HCEC 1CT (cell line): ENCODE data around the gene NAB2.
"Not testable (repeated sequence)": the region's sequence is repeated elsewhere in the genome, so short reads cannot be mapped to it uniquely, and the experiment has no call there.

Experiments used
- DNase-seq: peaks from one replicate; pipeline ENCODE4 v3.0.0-alpha.2; 2017

Gene NAB2

GRCh38 chr12:57072661-57073060 lies 16.3 kb upstream of the NAB2 start:
- peak; percentile 44 for DNase-seq

- not testable (repeated sequence) for DNase-seq
These were observed 15.1 kb upstream of the NAB2 start for GRCh38 chr12:57073566-57074450.

- peak; percentile 100 for DNase-seq
These were observed 10.2 kb upstream of the NAB2 start, which contains the start of gene NEMP1 for GRCh38 chr12:57078519-57079404. Gene NEMP1, minus strand, starts transcription at chr12:57078791. Its CDS starts 46 bp downstream, at chr12:57078745.

- no peak for DNase-seq
These were observed 9.1 kb upstream of the NAB2 start for GRCh38 chr12:57079821-57080220.

GRCh38 chr12:57080855-57081254 lies 8.1 kb upstream of the NAB2 start:
- no peak for DNase-seq

GRCh38 chr12:57085999-57086492 lies 2.9 kb upstream of the NAB2 start:
- DNase-seq, result peak; percentile 25

GRCh38 chr12:57086493-57087009 lies 2.4 kb upstream of the NAB2 start:
- peak; percentile 84 for DNase-seq

GRCh38 chr12:57087010-57087690 lies 1.8 kb upstream of the NAB2 start:
- peak; percentile 94 for DNase-seq

- DNase-seq, result peak; percentile 97
These were observed 1.1 kb upstream of the NAB2 start for GRCh38 chr12:57087691-57088353.

GRCh38 chr12:57089271-57090245 lies 644 bp downstream of the NAB2 start:
- DNase-seq, result peak; percentile 53

GRCh38 chr12:57090490-57090889 lies 1.6 kb downstream of the NAB2 start:
- no peak for DNase-seq

- DNase-seq, result peak; percentile 27
These were observed 2.2 kb downstream of the NAB2 start for GRCh38 chr12:57090924-57091637.

- no peak for DNase-seq
These were observed 3.0 kb downstream of the NAB2 start for GRCh38 chr12:57091638-57092528.

GRCh38 chr12:57092529-57092862 lies 3.6 kb downstream of the NAB2 start:
- DNase-seq, result no peak

- DNase-seq, result no peak
These were observed 4.0 kb downstream of the NAB2 start for GRCh38 chr12:57092876-57093414.

GRCh38 chr12:57093415-57094207 lies 4.7 kb downstream of the NAB2 start:
- DNase-seq, result peak; percentile 86

- no peak for DNase-seq
These were observed 5.6 kb downstream of the NAB2 start for GRCh38 chr12:57094208-57095160.
